Neuron (in vitro differentiated cells): ENCODE data around the gene PLA2G4A.
"Not testable (repeated sequence)": the region's sequence is repeated elsewhere in the genome, so short reads cannot be mapped to it uniquely, and the experiment has no call there.

Source experiments
- H2AFZ ChIP-seq: one replicate; pipeline ENCODE4 v1.6.1; 2013; ENCODE audit warnings: low read depth, mild to moderate bottlenecking, inconsistent platforms, low read length, moderate library complexity
- H3K27me3 ChIP-seq: one replicate; pipeline ENCODE4 v1.6.1; 2013; ENCODE audit warnings: low read length; ENCODE audit not compliant: insufficient read depth
- H3K36me3 ChIP-seq: one replicate; pipeline ENCODE4 v1.6.1; 2013; ENCODE audit warnings: low read length; ENCODE audit not compliant: insufficient read depth
- H3K4me1 ChIP-seq: one replicate; pipeline ENCODE4 v1.6.1; 2013; ENCODE audit warnings: low read length; ENCODE audit not compliant: insufficient read depth
- H3K4me3 ChIP-seq: 2 replicates; pipeline ENCODE4 v1.5.1; 2013; ENCODE audit warnings: mild to moderate bottlenecking, low read length, moderate library complexity
- H3K9me3 ChIP-seq: one replicate; pipeline ENCODE4 v1.6.1; 2013; ENCODE audit warnings: low read length

Gene PLA2G4A

GRCh38 chr1:186922814-186923213 is 94.1 kb downstream of the PLA2G4A start:
- H3K4me3 ChIP-seq, H3K27me3 ChIP-seq, H2AFZ ChIP-seq, H3K9me3 ChIP-seq, H3K4me1 ChIP-seq, H3K36me3 ChIP-seq: not testable (repeated sequence)

DNA sequence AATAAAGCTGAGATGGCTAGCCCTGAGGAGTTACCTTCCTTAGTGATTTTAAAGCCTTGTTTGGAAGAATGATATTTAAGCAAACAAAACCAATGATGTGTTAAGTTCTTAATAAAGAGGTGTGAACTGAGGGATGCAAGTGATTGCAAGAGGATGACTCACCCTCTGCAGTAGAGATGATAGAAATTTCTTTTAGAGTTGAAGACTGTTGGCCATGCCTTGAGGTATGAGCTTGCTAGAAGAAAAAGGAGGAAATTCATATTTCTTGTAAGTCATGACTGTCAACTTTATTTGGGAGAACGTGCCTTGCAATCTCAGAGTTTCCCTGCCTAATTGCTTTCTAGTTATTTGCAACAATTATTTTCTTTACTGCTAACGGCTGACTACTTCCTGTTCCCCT is 94.7 kb downstream of the PLA2G4A start:
- H3K9me3 ChIP-seq: no peaks in the 10 kb centered on the region
- peaks cover 3% of the 10 kb centered on the region for H3K4me1 ChIP-seq
- no peak overlapping the region for H2AFZ ChIP-seq
- no peaks in the 10 kb centered on the region for H3K36me3 ChIP-seq
- no peak overlapping the region for H3K4me3 ChIP-seq
- H3K27me3 ChIP-seq: no peaks in the 10 kb centered on the region

- Histone ChIP-seq H3K9me3 (no peaks in the 10 kb centered on the region), H3K4me3 (no peak overlapping the region), H2AFZ (no peak overlapping the region), H3K36me3 (no peaks in the 10 kb centered on the region), H3K4me1 (peaks cover 3% of the 10 kb centered on the region), H3K27me3 (no peaks in the 10 kb centered on the region)
These were observed 97.3 kb downstream of the PLA2G4A start for GRCh38 chr1:186925881-186926669.

DNA sequence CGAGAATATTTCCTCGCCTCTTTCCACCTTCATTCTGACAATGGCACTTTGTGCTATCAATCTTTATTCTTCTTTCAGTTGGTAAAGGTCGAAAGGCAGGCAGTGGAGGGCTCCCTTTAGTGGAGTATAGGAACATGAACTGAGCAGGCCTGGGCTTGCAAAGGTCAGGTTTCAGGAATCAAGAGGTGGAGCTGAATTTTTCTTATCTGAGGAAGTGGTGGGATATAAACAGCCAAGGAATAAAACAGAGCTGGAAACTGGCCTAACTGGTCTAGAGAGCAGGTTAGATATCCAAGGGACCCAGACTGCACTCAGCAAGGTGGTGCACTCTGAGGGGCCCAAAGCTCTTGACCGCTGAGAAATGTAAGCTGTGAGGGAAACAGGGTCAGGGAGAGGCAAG is 99.1 kb downstream of the PLA2G4A start:
- H3K9me3 ChIP-seq: no peaks in the 10 kb centered on the region
- no peak overlapping the region for H2AFZ ChIP-seq
- H3K4me3 ChIP-seq: no peak overlapping the region
- H3K36me3 ChIP-seq: no peaks in the 10 kb centered on the region
- H3K27me3 ChIP-seq: no peaks in the 10 kb centered on the region
- peaks cover 3% of the 10 kb centered on the region for H3K4me1 ChIP-seq

DNA sequence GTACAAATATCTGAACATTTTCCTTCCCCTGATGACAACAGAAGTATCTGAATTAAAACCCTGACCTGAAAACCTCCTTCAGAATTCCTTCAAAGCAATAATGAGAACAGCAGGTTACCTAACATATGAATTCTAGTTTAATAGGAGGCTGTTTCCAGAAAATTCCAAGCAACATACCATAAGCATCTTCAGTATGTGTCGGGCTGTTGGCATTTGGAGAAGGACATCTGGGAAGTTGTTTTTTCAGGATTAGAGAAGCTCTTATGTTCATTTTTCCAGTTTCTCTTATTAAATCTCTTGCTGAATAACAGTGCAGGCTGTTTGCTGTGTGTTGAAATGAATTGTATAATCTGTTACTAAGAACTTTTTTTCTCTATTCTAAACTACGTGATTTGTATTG is 101.5 kb downstream of the PLA2G4A start:
- Histone ChIP-seq H3K27me3 (no peaks in the 10 kb centered on the region), H3K36me3 (no peaks in the 10 kb centered on the region), H3K4me1 (peaks cover 3% of the 10 kb centered on the region), H3K9me3 (no peaks in the 10 kb centered on the region), H2AFZ (no peak overlapping the region), H3K4me3 (no peak overlapping the region)

- no peaks in the 10 kb centered on the region for H3K4me1 ChIP-seq
- H3K9me3 ChIP-seq: no peaks in the 10 kb centered on the region
- no peaks in the 10 kb centered on the region for H3K36me3 ChIP-seq
- no peaks in the 10 kb centered on the region for H3K27me3 ChIP-seq
- H2AFZ ChIP-seq: no peak overlapping the region
- no peak overlapping the region for H3K4me3 ChIP-seq
These were observed 108.4 kb downstream of the PLA2G4A start for GRCh38 chr1:186937016-186937670.

DNA sequence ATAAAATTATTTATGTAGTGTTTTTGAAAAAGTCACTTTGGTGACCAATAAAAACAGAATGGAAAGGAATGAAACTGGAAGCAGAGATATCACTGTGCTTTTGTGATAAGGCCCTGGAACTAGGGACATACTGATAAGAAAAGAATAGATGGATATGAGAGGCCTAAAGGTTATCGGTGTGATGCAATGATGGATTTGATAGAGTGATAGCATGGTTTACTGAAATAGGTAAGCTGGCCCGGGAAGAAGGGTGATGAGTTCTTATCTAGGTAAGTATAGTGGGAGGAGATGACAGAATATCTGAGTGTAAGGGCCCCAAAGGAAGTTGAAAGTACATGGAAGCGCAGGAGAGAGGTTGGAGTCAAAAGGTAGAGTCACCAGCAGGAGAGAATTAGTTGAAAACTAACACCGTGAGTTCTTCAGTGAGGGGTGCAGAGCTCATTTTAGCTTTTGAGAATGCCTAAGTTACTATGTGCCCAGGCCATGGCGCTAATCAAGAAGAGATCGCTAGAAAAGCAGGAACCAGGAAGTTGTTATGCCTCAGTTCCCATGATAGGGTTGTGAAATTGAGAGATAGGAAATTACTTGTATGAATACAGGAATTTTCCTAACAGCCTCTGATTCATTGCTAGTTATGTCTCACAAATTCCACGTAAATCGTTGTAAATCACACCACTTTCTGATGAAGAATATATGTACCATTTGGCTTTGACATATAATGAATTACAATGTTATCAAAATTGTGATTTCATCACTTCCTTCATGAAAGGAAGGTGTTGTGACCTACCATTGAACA is 115.3 kb downstream of the PLA2G4A start:
- Histone ChIP-seq H3K27me3 (no peaks in the 10 kb centered on the region), H3K4me1 (no peaks in the 10 kb centered on the region), H3K36me3 (no peaks in the 10 kb centered on the region), H2AFZ (no peak overlapping the region), H3K9me3 (no peaks in the 10 kb centered on the region), H3K4me3 (no peak overlapping the region)

- H3K27me3 ChIP-seq: no peaks in the 10 kb centered on the region
- no peaks in the 10 kb centered on the region for H3K4me1 ChIP-seq
- H2AFZ ChIP-seq: no peak overlapping the region
- H3K4me3 ChIP-seq: no peak overlapping the region
- H3K9me3 ChIP-seq: no peaks in the 10 kb centered on the region
- H3K36me3 ChIP-seq: no peaks in the 10 kb centered on the region
These were observed 116.4 kb downstream of the PLA2G4A start for GRCh38 chr1:186945146-186945545.

- Histone ChIP-seq H3K36me3 (no peaks in the 10 kb centered on the region), H3K4me3 (no peak overlapping the region), H3K4me1 (no peaks in the 10 kb centered on the region), H2AFZ (no peak overlapping the region), H3K9me3 (no peaks in the 10 kb centered on the region), H3K27me3 (no peaks in the 10 kb centered on the region)
These were observed 119.8 kb downstream of the PLA2G4A start for GRCh38 chr1:186948535-186948934.

DNA sequence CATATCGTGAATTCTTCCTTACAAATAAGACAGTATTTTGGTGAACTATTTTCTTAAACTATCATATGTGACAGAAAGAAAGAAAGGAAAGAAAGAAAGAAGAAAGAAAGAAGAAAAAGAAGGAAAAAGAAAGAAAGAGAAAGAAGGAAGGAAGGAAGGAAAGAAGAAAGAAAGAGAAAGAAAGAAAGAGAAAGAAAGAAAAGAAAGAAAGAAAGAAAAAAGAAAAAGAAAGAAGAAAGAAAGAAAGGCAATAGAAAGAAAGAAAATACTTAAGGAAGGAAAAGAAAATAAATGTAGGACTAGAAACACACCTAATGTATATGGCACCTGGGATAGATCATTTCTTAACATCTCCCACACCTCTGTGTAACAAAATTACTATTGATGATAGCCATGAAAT is 120.4 kb downstream of the PLA2G4A start:
- no peaks in the 10 kb centered on the region for H3K36me3 ChIP-seq
- no peak overlapping the region for H3K4me3 ChIP-seq
- H3K9me3 ChIP-seq: no peaks in the 10 kb centered on the region
- H3K27me3 ChIP-seq: no peaks in the 10 kb centered on the region
- no peak overlapping the region for H2AFZ ChIP-seq
- H3K4me1 ChIP-seq: no peaks in the 10 kb centered on the region

GRCh38 chr1:186950547-186950946 is 121.8 kb downstream of the PLA2G4A start:
- H2AFZ ChIP-seq: no peak overlapping the region
- no peaks in the 10 kb centered on the region for H3K4me1 ChIP-seq
- H3K9me3 ChIP-seq: no peaks in the 10 kb centered on the region
- H3K36me3 ChIP-seq: no peaks in the 10 kb centered on the region
- H3K27me3 ChIP-seq: no peaks in the 10 kb centered on the region
- H3K4me3 ChIP-seq: no peak overlapping the region

DNA sequence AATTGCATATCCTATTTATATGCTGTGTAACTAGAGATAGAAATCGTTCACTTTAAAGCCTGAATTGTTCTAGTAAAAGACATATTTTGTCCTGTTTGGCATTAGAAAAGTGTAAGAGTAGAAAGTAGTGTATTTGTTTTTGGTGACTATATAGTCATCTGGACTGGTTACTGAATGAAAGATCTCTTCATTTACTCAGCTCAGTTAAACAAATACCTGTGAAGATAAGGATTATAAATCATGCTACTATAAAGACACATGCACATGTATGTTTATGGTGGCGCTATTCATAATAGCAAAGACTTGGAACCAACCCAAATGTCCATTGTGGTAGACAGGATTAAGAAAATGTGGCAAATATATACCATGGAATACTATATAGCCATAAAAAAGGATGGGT is 125.1 kb downstream of the PLA2G4A start:
- no peaks in the 10 kb centered on the region for H3K36me3 ChIP-seq
- no peak overlapping the region for H3K4me3 ChIP-seq
- no peak overlapping the region for H2AFZ ChIP-seq
- no peaks in the 10 kb centered on the region for H3K9me3 ChIP-seq
- H3K27me3 ChIP-seq: no peaks in the 10 kb centered on the region
- no peaks in the 10 kb centered on the region for H3K4me1 ChIP-seq

- no peaks in the 10 kb centered on the region for H3K36me3 ChIP-seq
- no peaks in the 10 kb centered on the region for H3K9me3 ChIP-seq
- H3K4me3 ChIP-seq: no peak overlapping the region
- H3K27me3 ChIP-seq: no peaks in the 10 kb centered on the region
- no peak overlapping the region for H2AFZ ChIP-seq
- H3K4me1 ChIP-seq: no peaks in the 10 kb centered on the region
These were observed 128.6 kb downstream of the PLA2G4A start for GRCh38 chr1:186957314-186957713.
